ENCODE results near the gene IL2RG.

The IL2RG gene

DNA sequence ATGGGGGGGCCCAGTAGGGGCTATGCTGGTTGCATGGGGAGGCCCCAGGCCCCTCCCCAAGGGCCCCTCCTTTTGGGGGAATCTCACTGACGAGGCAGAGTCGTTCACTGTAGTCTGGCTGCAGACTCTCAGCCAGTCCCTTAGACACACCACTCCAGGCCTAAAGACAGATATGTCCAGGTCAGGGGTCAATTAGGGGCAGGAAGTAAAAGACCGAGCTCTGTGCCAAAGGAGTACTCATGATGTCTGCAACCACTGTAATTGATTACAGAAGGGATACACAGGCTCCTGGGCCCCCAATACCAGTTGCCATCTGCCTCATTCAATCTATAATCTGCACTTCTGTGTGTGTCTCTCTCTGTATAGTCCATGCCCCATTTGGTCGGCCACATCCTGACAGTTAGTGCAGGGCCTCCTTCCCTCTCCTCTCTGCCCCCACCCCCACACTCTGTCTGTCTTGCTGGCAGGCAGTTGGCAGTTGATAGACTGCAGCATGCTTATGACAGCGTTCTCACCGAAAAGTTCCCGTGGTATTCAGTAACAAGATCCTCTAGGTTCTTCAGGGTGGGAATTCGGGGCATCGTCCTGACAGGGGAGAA lies 3.5 kb downstream of the IL2RG start:
- no peak for DNase-seq (ENCODE audit: low read depth in 2 of 2)

DNA sequence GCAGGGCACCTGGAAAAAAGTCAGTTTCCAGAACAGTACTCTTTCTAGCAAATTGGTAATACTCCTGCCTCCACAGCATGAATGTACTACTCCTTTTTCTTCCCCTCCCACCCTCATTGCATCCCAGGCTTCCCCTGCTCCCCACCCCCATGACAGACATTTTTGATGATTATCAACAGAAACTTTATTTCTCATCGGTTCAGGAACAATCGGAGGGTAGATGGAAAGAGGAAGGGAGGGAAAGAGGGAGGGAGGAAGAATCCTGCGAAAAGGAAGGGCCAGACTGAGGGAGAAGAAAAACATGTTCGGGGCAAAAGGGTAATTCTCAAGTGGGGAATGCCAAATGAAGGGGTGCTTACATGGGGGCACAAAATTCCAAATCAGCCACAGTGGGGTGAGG lies 4.1 kb downstream of the IL2RG start:
- DNase-seq (ENCODE audit: low read depth in 2 of 2) = no peak

DNA sequence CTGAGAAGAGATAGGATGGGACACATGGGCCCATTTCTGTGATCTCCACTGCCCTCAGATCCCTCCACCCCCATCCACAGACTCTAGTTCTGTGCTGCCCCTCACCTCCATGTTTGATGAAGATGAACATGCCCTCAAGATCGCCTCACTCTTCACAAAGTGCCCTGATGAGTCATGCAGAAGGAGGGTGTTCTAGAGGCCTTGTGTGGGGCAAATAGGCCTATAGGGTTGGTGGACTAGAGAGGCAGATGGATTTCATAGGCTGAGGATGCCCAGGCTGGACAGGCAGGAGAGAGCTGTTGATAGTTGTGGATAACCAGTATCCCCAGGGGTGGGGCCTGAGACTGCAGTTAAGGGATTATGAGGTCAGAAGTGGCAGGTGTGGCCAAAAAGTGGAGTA lies 5.0 kb downstream of the IL2RG start, which contains the start of gene CXorf65:
TSS of gene CXorf65 (minus strand) at position 314 of the 400 bp plus-strand sequence. CDS start at position 130, 184 bp downstream.
- no peak for DNase-seq (ENCODE audit: low read depth in 2 of 2)

DNA sequence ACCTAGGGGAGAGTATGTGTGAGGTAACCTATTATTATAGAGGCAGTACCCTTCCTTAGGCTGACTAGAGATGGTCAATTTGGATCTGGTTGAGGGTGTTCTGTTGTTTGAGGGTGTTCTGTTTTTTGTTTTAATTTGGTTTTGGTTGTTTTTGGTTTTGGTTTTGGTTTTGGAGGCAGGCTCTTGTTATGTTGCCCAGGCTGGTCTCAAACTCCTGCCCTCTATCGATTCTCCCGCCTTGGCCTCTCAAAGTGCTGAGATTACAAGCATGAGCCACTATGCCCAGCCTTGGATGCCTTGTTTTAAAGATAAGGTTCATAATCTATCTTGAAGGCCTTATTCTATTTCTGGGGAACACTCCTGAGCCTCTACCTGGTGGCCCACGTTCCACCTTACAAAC lies 5.7 kb downstream of the IL2RG start:
- no peak for DNase-seq (ENCODE audit: low read depth in 2 of 2)

DNA sequence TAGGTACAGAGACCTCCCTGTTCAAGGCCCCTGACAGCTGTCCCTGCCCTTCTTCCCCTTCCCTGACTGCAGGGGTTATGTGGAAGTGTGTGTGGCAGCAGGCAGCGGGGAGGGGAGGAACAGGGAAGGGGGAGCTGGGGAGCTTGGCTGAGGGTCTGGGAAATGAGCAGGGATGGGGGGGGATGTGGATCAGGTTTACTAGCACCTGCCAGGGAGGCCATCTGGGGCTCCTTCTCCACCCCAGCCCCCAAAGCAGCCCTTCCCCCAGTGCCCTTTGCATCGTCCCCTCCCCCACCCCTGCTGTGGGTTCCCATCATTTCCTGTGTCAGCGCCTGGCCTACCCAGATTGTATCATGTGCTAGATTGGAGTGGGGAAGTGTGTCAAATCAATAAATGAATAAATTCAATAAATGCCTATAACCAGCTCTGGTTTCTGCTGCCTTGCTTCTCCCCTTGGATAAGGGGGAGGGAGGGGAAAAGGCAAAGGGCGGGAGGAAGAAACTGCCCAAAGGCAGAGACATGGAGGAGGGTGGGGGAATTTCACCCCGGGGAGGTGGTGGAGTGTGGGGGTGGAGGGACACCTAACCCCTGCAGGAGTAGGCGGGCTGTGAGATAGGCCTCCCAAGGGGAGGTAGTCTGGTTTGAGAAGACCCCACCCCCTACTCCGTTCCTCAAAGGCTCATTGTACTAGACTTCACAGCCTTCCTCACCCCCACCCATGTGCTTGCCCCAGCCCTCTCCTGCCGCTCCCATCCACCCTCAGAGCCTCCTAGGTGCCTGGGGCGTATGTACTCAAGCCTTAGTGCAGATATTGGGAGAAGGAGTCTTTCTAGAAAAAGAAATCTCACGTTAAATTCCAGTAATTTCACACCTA lies 8.0 kb downstream of the IL2RG start:
- DNase-seq (ENCODE audit: low read depth in 2 of 2) = no peak

DNA sequence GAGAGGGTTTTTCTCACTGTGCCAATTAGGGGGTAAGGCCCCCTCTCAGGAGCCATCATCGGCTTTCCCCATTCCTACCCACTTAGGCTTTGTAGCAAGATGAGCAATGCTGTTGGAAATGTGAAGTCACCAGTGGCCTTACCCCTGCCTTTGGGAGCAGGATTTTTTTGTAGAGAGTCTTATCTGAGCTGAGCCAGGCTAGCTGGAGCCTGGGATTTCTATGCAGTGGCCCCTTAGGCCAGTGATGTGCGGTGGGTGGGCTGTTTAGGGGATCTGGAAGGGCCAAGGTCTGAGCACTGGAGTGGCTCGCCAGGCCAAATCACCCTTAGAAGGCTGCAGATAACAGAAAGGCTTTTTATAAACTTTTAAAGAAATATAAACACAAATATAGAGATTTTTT lies 9.1 kb downstream of the IL2RG start:
- DNase-seq (ENCODE audit: low read depth in 2 of 2) = no peak

DNA sequence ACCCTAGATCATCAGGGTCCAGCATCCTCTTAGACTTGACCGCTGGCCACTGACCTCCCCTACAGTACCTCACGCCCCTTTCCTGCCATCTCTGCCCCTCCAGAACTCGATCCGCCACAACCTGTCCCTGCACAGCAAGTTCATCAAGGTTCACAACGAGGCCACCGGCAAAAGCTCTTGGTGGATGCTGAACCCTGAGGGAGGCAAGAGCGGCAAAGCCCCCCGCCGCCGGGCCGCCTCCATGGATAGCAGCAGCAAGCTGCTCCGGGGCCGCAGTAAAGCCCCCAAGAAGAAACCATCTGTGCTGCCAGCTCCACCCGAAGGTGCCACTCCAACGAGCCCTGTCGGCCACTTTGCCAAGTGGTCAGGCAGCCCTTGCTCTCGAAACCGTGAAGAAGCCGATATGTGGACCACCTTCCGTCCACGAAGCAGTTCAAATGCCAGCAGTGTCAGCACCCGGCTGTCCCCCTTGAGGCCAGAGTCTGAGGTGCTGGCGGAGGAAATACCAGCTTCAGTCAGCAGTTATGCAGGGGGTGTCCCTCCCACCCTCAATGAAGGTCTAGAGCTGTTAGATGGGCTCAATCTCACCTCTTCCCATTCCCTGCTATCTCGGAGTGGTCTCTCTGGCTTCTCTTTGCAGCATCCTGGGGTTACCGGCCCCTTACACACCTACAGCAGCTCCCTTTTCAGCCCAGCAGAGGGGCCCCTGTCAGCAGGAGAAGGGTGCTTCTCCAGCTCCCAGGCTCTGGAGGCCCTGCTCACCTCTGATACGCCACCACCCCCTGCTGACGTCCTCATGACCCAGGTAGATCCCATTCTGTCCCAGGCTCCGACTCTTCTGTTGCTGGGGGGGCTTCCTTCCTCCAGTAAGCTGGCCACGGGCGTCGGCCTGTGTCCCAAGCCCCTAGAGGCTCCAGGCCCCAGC lies 10.5 kb downstream of the IL2RG start:
- no peak for DNase-seq (ENCODE audit: low read depth in 2 of 2)

DNA sequence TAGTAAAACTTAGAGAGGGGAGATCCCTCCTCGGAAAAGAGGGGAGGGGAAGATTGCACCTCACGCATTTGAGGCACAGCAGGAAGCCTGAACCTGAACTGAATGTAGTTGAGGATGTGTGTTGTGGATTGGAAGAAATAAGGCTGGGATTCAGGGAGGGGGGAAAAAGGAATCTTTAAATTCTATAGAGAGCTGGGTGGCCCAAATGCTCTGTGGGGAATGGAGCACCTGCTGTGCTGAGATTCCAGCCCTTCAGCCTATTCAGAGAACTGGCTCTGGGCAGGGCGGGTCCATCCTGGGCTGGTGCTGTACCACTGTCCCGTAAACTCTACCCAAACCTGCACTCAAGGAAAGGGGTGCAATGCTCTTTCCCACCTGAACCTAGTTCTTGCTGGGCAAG lies 11.6 kb downstream of the IL2RG start:
- no peak for DNase-seq (ENCODE audit: low read depth in 2 of 2)

DNA sequence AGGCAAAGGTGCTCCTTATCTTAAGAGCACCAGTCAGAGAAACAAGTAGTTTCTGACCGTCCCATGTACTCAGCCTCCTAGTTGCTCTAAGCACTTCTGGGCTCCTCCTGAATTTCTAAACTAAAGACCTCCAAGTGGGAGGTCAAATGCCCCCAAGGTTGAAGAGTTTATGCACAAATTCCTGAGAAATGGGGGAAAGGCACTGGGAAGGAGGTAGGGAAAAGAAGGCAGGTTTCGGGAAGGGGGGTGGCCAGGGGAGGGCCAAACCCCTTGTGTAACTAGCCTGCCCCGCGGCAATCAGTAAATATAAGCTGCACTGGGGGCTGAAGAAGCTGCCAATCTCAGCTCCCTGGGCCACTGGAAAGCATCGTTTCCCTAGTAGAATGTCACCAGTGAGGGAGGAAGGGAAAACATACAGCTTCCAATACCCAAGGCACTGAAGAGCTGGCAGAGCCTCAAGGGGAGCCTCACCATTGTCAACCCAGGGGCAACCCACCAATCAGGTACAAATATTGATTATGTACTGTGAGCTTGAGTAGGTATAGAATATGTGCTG lies 12.3 kb downstream of the IL2RG start:
- DNase-seq (ENCODE audit: low read depth in 2 of 2) = no peak

DNA sequence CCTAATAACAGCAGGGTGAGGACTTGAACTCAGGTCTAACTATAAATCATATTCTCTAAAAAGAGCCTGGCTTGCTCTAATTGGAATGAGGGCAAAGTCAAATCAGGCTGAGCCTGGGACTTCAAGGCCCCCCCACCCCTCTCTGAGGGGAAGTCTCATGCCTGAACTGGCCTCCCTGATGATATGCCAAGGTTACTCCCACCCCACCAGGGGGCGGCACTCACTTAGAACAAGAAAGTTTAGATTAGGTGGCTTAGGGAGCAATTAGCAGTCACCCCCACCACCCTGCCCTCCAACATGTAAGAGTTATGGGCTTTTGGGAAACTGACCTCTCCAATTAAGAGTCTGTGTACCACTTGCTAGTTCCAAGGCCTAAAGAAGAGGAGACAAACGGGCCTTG lies 13.1 kb downstream of the IL2RG start:
- DNase-seq (ENCODE audit: low read depth in 2 of 2) = peak in 1 of 2 experiments; percentile 10

DNA sequence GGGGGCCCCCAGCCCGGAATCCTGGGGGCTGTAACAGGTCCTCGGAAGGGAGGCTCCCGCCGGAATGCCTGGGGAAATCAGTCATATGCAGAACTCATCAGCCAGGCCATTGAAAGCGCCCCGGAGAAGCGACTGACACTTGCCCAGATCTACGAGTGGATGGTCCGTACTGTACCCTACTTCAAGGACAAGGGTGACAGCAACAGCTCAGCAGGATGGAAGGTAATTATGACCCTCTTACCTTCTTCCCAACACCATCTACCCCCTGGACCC lies 14.7 kb downstream of the IL2RG start:
- no peak for DNase-seq (ENCODE audit: low read depth in 2 of 2)

DNA sequence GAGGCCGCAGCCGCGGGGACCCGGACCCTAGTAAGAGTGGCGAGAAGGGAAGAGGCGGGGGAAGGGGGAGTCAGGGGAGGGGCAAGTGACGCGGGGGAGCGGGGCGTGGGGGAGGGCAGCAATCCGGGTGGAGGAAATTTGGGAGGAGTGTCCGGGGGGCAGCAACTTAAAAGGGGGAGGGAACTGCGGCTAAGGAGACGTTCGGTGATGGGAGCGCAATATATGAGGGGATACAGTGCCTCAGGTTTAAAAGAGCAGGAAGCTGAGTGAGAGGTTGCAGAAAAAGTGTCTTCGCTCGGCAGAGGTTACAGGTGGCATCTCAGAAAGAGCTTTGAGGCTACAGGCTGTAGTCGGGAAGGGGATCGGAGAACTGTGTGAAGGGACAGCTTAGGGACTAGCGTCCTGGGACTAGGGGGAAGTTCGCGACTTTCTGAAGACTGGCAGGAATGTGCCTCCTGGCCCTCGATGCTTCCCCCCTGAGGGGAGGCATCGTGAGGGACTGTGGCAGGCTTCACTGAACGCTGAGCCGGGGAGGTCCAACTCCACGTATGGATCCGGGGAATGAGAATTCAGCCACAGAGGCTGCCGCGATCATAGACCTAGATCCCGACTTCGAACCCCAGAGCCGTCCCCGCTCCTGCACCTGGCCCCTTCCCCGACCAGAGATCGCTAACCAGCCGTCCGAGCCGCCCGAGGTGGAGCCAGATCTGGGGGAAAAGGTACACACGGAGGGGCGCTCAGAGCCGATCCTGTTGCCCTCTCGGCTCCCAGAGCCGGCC lies 15.2 kb downstream of the IL2RG start:
- no peak for DNase-seq (ENCODE audit: low read depth in 2 of 2)

DNA sequence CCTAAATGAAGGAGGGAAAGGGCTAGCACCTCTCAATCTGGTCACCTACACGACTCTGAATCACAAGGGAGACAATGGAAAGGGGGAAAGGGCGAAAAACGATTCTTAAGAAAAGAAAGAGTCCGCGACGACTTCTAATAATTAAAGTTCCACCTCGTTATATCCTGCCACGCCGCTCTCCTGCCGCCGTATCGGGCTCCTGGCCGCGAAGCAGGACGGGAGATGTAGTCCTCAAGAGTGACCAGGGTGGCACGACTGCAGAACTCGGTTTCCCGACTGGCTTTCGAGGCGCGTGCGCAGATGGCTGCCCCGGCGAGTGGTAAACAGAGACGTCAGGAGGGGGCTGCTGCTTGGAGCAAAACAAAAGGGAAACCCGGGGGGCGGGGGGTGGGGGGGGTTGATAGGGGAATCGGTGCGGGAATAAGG lies 15.8 kb downstream of the IL2RG start, which contains the start of gene FOXO4:
TSS of gene FOXO4 (plus strand) at position 297 of the 426 bp plus-strand sequence. CDS start 678 bp downstream, outside the sequence.
- DNase-seq (ENCODE audit: low read depth in 2 of 2) = peak; percentile 57

DNA sequence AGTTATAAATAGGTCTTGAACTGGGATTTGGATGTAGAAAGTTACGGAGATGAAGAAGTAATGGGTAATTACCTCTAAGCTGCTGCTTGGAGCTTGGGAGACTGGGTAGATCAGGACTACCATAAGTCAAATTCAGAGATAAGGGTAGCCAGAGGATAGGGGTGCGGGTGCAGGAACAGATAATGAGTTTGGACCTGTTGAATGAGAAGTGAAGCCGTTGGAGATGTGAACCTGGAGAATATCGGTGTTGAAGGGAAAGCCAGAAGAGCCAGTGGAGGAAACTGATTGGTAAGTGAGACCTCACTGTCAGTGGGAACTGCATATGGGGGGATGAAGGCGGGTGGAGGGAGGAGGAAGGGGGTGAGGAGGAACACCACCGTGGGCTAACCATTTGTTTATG lies 16.3 kb downstream of the IL2RG start:
- DNase-seq (ENCODE audit: low read depth in 2 of 2) = no peak

DNA sequence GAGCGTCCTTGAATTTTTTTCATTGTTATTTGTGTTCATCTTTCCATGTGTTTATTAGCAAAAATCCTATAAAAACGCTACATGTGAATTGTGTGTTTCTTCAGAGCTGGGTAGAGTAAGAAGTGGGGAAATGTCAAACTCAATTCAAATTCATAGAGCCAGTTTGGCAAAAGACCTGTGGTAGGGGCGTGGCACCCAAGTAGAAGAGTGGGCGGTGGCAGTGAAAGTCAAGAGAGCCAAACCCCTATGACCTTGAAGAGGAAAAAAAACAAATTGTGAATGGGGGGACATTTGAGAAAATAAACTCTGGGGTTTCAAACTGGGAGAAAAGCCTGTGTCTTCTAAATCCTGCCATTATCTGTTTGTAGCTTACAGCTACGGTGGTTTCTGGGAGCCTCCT lies 20.1 kb downstream of the IL2RG start:
- no peak for DNase-seq (ENCODE audit: low read depth in 2 of 2)

DNA sequence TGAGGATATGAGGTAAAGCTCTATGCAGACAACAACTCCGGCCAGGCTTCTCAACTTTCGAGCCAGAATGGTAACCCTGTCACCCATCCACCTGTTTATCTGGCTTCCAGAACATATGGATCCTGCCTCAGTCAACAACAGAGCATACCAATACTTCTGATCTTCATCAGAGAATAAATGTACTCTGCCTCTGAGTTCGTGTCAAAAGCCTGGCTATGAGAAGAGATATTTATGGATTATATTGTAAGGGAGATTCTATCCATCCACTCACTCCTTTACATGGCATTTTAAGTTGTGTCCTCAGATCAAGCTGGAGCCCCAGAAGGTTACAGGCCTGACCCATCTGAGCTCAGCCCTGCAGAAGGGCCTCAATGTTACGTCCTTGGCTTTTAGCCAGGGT lies 25.5 kb downstream of the IL2RG start:
- DNase-seq (ENCODE audit: low read depth in 2 of 2) = no peak

DNA sequence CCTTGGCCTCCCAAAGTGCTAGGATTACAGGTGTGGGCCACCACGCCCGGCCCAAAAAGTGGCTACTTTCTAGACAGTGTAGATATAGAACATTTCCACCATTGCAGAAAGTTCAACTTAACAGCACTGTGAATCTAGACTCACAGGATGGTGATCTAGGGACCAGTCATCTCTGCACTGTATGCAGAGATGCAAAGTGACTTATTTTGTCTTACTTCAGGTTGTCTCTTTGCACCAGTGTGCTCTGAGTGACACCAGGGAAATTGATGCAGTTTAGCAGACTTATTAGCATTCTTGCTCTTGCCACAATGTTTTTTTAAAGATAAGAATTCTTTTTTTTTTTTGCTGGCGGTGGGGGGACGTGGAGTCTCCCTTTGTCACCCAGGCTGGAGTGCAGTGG lies 28.6 kb downstream of the IL2RG start:
- no peak for DNase-seq (ENCODE audit: low read depth in 2 of 2)

DNA sequence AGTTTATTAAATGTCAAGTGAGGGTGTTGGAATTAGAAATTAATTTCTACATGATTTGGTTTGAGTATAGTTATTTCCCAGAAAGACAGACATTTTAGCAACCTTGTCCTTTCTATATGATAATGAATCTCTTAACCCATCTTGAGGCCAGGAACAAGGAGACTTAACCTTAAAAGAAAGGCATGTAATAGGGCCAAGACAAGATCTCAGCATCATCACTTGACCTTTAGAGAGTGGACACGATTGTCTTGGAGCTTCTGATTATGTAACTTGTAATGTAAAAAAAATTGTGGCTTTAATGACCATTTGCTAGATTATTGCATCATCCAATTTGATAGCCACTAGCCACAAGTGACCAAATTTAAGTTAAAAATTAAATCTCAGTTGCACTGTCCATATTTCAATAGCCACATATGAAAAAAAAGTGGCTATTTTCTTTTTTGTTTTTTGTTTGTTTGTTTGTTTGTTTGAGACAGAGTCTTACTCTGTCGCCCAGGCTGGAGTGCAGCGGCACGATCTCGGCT lies 29.2 kb downstream of the IL2RG start:
- DNase-seq (ENCODE audit: low read depth in 2 of 2) = no peak

DNA sequence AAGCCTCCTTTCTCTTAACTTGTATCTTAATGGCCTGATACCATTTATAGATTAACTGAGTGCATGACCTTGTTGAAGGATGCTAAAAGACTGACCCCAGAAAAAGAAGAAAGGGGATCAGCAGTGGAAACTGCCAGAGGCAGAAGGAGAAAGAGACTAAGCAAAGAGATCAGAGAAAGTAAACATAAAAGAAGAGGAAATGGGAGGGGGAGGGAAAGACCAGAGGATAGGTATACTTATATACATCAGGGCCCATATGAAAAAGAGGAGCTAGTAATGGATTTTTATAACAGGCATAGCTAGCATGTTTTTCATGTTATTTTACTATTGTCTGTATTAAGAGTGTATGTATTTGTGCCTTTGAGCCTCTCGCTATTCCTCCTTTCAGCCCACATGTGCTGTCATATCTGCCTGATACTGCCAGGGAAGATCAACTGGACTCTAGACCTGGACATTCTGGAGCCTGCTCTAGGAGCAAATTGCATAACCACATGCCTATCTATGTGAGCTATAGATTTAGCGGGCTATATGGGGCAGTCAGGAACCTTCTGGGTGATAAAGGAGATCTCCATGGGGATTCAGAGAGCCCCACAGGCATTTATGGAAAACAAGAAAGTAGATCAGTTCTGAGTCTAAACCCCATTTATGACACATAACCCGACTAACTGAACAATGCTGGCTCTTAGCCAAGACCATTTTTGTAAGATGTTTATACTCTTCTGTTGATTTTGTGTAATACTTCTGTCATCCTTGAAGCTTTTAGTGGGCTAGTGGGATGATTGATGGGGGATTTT lies 29.9 kb downstream of the IL2RG start:
- no peak for DNase-seq (ENCODE audit: low read depth in 2 of 2)

DNA sequence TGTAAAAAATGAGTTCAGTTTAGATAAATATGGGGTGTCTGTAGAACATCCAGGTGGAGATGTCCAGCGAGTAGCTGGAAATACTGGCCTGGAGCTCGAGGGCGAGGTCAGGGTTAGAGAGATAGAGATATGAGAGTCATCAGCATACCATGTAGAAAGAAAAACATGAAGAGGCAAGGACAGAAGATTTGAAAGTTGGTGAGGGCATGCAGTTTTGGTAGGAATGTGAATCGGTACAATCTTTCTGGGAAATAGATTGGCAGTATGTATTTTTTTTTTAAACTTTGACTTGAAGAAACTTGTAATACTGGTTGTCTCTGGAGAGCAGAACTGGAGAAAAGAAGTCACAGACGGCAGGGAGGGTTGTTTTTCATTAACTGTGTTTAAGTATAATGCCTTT lies 40.8 kb downstream of the IL2RG start:
- DNase-seq (ENCODE audit: low read depth in 2 of 2) = no peak
